ENCODE measurements around the gene CERK. TPM values are rescaled to one million over a fixed set of nuclear protein-coding genes. Genes with fewer than 3 reads are reported as not detected.
A peak's percentile ranks its signal among the peaks of the same experiment; 100 is the strongest.

Gene CERK
- total and polyA plus RNA-seq, 2 of the 13 experiments (the other 11 are each of a cell fraction or from before 2014, with no cell fraction given), result 40.3 to 41.9 TPM

DNA sequence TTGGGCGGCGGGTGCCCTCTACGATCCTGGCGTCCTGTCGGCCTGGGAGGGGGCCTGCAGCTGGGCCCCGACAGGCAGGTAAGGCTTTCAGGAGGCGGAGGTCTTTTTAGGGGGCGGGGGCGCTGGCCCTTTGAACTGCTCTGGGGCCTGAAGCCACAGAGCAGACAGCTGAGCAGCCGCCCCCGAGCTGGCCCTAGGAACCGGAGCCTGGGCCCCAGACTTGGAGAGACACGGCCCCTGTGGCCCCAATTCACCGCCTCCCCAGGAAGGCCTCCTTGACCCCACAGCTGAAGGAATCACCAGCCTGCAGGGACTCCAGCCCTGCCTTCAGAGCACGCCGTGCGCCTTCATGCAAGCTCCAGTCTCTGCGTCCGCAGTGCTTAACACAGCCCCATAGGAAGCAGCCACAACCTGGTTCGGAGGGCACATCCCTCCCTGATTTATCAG lies 618 bp upstream of the CERK start (continued):
- TF ChIP-seq, protein P1, sequence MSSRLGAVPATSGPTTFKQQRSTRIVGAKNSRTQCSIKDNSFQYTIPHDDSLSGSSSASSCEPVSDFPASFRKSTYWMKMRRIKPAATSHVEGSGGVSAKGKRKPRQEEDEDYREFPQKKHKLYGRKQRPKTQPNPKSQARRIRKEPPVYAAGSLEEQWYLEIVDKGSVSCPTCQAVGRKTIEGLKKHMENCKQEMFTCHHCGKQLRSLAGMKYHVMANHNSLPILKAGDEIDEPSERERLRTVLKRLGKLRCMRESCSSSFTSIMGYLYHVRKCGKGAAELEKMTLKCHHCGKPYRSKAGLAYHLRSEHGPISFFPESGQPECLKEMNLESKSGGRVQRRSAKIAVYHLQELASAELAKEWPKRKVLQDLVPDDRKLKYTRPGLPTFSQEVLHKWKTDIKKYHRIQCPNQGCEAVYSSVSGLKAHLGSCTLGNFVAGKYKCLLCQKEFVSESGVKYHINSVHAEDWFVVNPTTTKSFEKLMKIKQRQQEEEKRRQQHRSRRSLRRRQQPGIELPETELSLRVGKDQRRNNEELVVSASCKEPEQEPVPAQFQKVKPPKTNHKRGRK (CRISPR knock-in tag; IDR thresholded peaks at IDR 0.05), result no peak
- TF ChIP-seq NFKB2 (CRISPR knock-in tag; IDR thresholded peaks at IDR 0.05; ENCODE audit: borderline replicate concordance) (no peak; the same call in 1 of the 2 replicates), JUND (CRISPR knock-in tag; IDR thresholded peaks at IDR 0.05) (0 out of 2 replicates have a peak, but pooled peaks have one; percentile 46), HCFC1 (IDR thresholded peaks at IDR 0.05; ENCODE audit: low read depth, low read length) (no peak), ZNF619 (CRISPR knock-in tag; IDR thresholded peaks at IDR 0.05) (no peak), ISX (CRISPR knock-in tag; conservative IDR thresholded peaks at IDR 0.05) (no peak), HOXA9 (CRISPR knock-in tag; IDR thresholded peaks at IDR 0.05; ENCODE audit: borderline replicate concordance) (no peak), SMAD1 (CRISPR knock-in tag; IDR thresholded peaks at IDR 0.05; ENCODE audit: borderline replicate concordance, low read depth) (0 out of 2 replicates have a peak, but pooled peaks have one; percentile 32), ZFY (CRISPR knock-in tag; IDR thresholded peaks at IDR 0.05) (no peak; the same call in 1 of the 2 replicates), USF2 (IDR thresholded peaks at IDR 0.05; ENCODE audit: low read depth, low read length) (no peak), USF2 (CRISPR knock-in tag; IDR thresholded peaks at IDR 0.05; ENCODE audit: borderline replicate concordance) (no peak)
- TF ChIP-seq, protein P2, sequence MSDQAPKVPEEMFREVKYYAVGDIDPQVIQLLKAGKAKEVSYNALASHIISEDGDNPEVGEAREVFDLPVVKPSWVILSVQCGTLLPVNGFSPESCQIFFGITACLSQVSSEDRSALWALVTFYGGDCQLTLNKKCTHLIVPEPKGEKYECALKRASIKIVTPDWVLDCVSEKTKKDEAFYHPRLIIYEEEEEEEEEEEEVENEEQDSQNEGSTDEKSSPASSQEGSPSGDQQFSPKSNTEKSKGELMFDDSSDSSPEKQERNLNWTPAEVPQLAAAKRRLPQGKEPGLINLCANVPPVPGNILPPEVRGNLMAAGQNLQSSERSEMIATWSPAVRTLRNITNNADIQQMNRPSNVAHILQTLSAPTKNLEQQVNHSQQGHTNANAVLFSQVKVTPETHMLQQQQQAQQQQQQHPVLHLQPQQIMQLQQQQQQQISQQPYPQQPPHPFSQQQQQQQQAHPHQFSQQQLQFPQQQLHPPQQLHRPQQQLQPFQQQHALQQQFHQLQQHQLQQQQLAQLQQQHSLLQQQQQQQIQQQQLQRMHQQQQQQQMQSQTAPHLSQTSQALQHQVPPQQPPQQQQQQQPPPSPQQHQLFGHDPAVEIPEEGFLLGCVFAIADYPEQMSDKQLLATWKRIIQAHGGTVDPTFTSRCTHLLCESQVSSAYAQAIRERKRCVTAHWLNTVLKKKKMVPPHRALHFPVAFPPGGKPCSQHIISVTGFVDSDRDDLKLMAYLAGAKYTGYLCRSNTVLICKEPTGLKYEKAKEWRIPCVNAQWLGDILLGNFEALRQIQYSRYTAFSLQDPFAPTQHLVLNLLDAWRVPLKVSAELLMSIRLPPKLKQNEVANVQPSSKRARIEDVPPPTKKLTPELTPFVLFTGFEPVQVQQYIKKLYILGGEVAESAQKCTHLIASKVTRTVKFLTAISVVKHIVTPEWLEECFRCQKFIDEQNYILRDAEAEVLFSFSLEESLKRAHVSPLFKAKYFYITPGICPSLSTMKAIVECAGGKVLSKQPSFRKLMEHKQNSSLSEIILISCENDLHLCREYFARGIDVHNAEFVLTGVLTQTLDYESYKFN (CRISPR knock-in tag; conservative IDR thresholded peaks at IDR 0.05), result peak; percentile 4; the same call in 1 of the 2 replicates
- TF ChIP-seq, protein P3, sequence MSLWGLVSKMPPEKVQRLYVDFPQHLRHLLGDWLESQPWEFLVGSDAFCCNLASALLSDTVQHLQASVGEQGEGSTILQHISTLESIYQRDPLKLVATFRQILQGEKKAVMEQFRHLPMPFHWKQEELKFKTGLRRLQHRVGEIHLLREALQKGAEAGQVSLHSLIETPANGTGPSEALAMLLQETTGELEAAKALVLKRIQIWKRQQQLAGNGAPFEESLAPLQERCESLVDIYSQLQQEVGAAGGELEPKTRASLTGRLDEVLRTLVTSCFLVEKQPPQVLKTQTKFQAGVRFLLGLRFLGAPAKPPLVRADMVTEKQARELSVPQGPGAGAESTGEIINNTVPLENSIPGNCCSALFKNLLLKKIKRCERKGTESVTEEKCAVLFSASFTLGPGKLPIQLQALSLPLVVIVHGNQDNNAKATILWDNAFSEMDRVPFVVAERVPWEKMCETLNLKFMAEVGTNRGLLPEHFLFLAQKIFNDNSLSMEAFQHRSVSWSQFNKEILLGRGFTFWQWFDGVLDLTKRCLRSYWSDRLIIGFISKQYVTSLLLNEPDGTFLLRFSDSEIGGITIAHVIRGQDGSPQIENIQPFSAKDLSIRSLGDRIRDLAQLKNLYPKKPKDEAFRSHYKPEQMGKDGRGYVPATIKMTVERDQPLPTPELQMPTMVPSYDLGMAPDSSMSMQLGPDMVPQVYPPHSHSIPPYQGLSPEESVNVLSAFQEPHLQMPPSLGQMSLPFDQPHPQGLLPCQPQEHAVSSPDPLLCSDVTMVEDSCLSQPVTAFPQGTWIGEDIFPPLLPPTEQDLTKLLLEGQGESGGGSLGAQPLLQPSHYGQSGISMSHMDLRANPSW (CRISPR knock-in tag; IDR thresholded peaks at IDR 0.05; ENCODE audit: borderline replicate concordance), result no peak
- TF ChIP-seq, protein P4, sequence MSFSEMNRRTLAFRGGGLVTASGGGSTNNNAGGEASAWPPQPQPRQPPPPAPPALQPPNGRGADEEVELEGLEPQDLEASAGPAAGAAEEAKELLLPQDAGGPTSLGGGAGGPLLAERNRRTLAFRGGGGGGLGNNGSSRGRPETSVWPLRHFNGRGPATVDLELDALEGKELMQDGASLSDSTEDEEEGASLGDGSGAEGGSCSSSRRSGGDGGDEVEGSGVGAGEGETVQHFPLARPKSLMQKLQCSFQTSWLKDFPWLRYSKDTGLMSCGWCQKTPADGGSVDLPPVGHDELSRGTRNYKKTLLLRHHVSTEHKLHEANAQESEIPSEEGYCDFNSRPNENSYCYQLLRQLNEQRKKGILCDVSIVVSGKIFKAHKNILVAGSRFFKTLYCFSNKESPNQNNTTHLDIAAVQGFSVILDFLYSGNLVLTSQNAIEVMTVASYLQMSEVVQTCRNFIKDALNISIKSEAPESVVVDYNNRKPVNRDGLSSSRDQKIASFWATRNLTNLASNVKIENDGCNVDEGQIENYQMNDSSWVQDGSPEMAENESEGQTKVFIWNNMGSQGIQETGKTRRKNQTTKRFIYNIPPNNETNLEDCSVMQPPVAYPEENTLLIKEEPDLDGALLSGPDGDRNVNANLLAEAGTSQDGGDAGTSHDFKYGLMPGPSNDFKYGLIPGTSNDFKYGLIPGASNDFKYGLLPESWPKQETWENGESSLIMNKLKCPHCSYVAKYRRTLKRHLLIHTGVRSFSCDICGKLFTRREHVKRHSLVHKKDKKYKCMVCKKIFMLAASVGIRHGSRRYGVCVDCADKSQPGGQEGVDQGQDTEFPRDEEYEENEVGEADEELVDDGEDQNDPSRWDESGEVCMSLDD (CRISPR knock-in tag; IDR thresholded peaks at IDR 0.05; ENCODE audit: borderline replicate concordance), result peak; percentile 19; the same call in 1 of the 2 replicates

All from HepG2 (cell line).